Mesenteric fat pad (tissue), 1 donor: ENCODE results near the gene AGBL5. TPM values are rescaled to one million over a fixed set of nuclear protein-coding genes. Genes with fewer than 3 reads are reported as not detected.
"Not testable (repeated sequence)": the region's sequence is repeated elsewhere in the genome, so short reads cannot be mapped to it uniquely, and the experiment has no call there.

Source experiments
- DNase-seq: peaks from one replicate; pipeline ENCODE4 v3.0.0-alpha.2; 2020; ENCODE audit warnings: low spot score
- total RNA-seq: library from RNA; stranded (reverse); fragmentation: NEBNext Ultra II Directional; extraction: Animal tissue kit (Norgen Biotek cat#: 25700); gene quantifications from one replicate; pipeline ENCODE4 v1.2.1, GENCODE V29; 2021
- donor health status: DM: yes; HTN: yes; CAD: no.

AGBL5 gene
- total RNA-seq, 1 donor from 2014 or later, result 20.3 TPM

GRCh38 chr2:27089111-27089954 lies 37.9 kb downstream of the AGBL5 start:
- DNase-seq, result no peak

DNA sequence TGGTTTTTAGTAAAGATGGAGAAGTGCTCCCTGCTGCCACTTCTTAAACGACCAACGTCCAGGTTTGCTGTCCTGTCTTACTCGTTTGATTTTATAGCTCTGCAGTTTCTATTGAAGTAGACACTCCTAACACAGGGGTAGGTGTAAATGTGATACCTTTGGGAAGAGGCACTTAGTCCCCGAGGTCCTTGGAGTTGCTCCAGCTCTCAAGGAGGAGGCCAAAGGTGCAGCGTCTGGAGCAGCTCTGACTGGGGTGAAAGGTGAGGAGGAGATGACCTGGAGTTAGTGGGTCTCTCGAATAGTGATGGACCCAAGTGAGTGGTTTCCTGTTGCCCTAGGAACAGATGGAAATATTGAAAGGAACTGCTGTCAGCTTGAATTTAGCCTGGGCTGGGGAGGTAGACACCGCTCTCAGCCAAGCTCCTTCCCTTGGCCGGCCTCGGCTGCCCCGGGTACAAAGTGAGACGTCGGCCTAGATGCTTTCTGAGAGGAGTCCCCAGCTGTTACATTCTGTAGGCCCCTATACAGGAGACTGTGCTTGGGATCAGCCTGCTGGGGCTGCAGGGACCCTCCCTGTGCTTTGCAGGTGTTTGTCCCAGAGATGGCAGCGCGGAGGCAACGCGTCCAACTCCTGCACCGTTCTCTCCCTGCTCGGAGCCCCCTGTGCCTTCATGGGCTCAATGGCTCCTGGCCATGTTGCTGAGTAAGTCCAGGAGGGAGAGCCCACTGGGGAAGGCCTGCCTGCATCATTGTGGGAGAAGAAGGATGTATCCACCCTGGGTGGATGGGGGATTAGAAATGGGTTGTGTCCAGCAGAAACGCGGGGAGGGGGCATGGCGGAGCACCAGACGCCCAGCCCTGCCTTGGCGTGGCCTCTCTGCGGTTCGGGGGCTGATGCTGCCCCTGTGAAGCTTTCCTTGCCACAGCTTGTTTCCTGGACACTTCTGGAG lies 40.6 kb downstream of the AGBL5 start:
- no peak for DNase-seq

DNA sequence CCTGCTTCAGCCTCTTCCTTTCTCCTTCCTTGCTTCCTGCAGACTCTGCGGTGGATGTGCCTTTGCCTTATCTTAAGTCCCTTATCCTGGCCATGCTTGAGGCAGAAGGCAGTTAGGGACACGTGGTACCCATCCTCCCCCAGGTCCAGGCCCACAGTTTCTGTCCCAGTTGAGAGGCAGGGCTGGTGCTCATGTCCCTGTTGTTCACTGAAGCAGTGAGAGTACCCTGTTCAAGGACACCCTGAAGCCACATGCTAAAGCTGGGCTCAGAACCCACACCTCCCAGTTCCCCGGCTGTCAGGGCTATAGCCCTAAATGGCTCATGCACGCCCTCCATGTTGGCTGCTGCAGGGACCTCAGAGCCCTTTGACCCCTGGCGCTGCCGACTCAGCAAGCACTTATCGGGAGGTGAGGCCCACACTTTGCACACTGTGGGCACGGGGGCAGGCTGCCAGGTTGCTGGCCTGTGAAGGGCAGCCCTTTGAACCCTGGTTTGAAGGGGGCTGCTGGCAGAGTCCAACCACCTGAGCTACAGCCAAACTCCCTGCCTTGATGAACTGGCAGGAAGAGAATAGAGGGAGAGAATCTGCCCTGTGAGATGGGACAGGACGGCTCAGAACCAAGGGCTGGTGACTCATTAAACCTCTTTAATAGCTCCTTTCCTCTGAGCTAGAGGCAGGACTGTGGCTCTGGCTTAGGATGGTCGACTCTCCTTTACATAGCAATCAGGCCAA lies 41.4 kb downstream of the AGBL5 start:
- DNase-seq, result no peak

DNA sequence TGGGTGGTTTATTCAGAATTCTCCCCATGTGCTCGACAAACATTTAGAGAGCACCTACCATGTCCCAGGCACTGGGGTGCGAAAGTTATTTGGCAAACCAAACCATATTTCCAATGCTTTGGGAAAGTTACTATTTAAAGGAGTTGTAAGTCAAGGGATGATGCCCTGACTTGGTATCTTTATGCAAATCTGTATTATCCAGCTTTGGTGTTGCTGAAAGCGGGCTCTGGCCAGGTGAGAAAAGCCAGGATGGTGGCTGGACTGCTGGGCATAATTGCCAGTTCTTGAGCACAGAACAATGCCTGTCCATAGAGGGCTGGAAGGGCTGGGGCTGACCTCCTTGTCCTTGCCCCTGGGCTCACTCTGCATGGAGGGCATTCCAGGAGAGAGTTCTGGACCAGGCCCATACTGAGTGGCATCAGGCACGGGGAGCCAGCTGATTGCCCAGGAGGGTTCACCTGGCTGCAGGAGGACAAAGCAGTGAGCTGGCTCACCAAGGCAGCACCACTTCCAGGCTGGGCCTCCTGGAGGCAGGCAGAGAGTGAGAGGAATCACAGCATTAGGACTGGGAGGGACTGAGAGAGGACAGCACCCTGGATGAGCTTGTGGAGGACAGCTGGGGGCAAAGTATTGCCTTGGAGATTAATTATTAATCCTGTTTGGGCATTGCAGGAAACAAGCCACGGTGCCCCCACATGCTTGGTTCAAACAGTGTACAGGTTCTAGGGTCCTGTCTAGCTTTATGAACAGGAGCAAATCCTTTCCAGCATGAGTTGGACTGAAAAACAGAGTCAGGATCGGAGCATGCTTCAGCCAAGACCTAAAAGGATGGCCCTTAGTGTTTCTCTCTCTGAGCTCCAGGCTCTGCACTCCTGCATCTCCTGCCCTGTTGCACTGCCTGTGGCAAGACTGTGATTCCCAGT lies 42.2 kb downstream of the AGBL5 start:
- DNase-seq, result no peak

DNA sequence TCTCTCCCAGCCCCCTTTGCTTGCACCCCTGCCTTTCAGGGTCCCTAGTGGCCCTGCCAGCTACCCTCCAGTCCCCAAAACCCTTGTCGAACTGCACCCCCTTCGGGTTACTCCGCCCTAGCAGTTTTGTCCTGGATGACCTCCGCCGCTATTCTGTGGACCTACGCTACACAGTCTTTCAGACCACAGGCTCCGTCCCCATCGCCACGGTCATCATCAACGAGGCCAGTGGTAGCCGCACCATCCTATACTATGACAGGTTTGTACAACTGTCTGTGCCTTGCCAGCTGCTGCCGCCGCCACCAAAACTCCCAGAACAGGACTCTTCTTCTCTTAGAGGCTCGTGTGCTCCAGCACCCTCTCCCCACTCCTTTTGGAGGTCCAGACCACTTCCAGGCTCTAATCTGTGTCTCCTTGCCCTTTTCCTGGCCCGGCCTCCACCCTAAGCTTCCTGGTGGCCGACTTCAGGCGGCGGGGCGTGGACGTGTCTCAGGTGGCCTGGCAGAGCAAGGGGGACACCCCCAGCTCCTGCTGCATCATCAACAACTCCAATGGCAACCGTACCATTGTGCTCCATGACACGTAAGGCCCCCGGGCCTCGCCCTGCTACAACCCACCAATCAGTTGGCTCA lies 43.0 kb downstream of the AGBL5 start:
- DNase-seq, result no peak

- DNase-seq, result no peak
Observed at GRCh38 chr2:27095427-27095744, 43.9 kb downstream of the AGBL5 start.

GRCh38 chr2:27095745-27096651 lies 44.5 kb downstream of the AGBL5 start:
- no peak for DNase-seq

GRCh38 chr2:27096748-27097297 lies 45.4 kb downstream of the AGBL5 start:
- no peak for DNase-seq

GRCh38 chr2:27097341-27097740 lies 45.9 kb downstream of the AGBL5 start:
- no peak for DNase-seq

GRCh38 chr2:27099334-27099955 lies 48.0 kb downstream of the AGBL5 start:
- no peak for DNase-seq

DNA sequence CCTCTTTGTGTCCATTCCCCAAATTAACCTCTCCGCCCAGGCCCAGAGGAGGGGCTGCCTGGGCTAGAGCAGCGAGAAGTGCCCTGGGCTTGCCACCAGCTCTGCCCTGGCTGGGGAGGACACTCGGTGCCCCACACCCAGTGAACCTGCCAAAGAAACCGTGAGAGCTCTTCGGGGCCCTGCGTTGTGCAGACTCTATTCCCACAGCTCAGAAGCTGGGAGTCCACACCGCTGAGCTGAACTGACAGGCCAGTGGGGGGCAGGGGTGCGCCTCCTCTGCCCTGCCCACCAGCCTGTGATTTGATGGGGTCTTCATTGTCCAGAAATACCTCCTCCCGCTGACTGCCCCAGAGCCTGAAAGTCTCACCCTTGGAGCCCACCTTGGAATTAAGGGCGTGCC lies 48.6 kb downstream of the AGBL5 start:
- no peak for DNase-seq

GRCh38 chr2:27102329-27102728 lies 50.9 kb downstream of the AGBL5 start:
- no peak for DNase-seq

- DNase-seq, result no peak
Observed at GRCh38 chr2:27105981-27106380, 54.5 kb downstream of the AGBL5 start.

GRCh38 chr2:27108221-27108620 lies 56.8 kb downstream of the AGBL5 start:
- no peak for DNase-seq

GRCh38 chr2:27109083-27109482 lies 57.6 kb downstream of the AGBL5 start:
- no peak for DNase-seq

- DNase-seq, result not testable (repeated sequence)
Observed at GRCh38 chr2:27110603-27111352, 59.3 kb downstream of the AGBL5 start.

DNA sequence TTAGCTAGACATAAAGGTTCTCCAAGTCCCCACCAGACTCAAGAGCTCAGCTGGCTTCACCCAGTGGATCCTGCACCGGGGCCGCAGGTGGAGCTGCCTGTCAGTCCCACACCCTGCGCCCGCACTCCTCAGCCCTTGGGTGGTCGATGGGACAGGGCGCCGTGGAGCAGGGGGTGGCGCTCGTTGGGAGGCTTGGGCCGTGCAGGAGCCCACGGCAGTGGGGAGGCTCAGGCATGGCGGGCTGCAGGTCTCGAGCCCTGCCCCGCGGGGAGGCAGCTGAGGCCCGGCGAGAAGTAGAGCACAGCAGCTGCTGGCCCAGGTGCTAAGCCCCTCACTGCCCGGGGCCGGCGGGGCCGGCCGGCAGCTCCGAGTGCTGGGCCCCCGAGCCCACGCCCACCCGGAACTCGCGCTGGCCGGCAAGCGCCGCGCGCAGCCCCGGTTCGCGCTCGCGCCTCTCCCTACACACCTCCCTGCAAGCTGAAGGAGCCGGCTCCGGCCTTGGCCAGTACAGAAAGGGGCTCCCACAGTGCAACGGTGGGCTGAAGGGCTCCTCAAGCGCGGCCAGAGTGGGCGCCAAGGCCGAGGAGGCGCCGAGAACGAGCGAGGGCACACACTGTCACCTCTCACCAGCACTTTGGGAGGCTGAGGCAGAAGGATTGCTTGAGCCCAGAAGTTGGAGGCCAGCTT lies 60.1 kb downstream of the AGBL5 start:
- DNase-seq, result not testable (repeated sequence)
